Vagina (tissue), 2 donors: ENCODE data around the gene RSPH10B2. TPM values are rescaled to one million over a fixed set of nuclear protein-coding genes. Genes with fewer than 3 reads are reported as not detected.
"Not testable (repeated sequence)": the region's sequence is repeated elsewhere in the genome, so short reads cannot be mapped to it uniquely, and the experiment has no call there.

ENCODE experiments used
- DNase-seq, 2 donors: peaks; one replicate each; pipeline ENCODE4 v3.0.0-alpha.2; 2017; ENCODE audit errors: extremely low spot score in 2 of 2
- H3K27ac ChIP-seq: fragments of 200-600 bp; sonication (generic); one replicate; pipeline ENCODE4 v1.5.1; 2019
- H3K27me3 ChIP-seq: fragments of 200-600 bp; sonication (generic); one replicate; pipeline ENCODE4 v1.5.1; 2019
- H3K36me3 ChIP-seq, 2 donors: fragments of 200-600 bp; sonication (generic); one replicate each; pipeline ENCODE4 v1.5.1; 2017 to 2019
- H3K4me1 ChIP-seq: fragments of 200-600 bp; sonication (generic); one replicate; pipeline ENCODE4 v1.5.1; 2019
- H3K4me3 ChIP-seq, 2 donors: fragments of 200-600 bp; sonication (generic); 1 replicate in 1 of 2; 2 replicates in 1 of 2; pipeline ENCODE4 v1.5.1; 2016 to 2019
- H3K9me3 ChIP-seq: fragments of 200-600 bp; sonication (generic); one replicate; pipeline ENCODE4 v1.5.1; 2019
- CTCF ChIP-seq, 3 experiments: fragments of 450-650 bp in 2 of 3; fragments of 200-600 bp in 1 of 3; sonication (generic) in 1 of 3; IDR thresholded peaks; one replicate each; pipeline ENCODE4 v1.5.1; 2017 to 2019; ENCODE audit warnings: antibody characterized with exemption in 3 of 3, mild to moderate bottlenecking in 2 of 3, moderate library complexity in 2 of 3
- POLR2A ChIP-seq, 2 donors: fragments of 450-650 bp; IDR thresholded peaks; one replicate each; pipeline ENCODE4 v1.6.1; 2017; ENCODE audit warnings: antibody characterized with exemption in 2 of 2, mild to moderate bottlenecking in 2 of 2, moderate library complexity in 2 of 2
- POLR2AphosphoS5 ChIP-seq, 2 donors: sonication (generic); formaldehyde crosslinking; IDR thresholded peaks; one replicate each; pipeline ENCODE4 v1.9.0; 2017; ENCODE audit warnings: antibody characterized with exemption in 2 of 2, mild to moderate bottlenecking in 2 of 2, low read depth in 1 of 2; ENCODE audit not compliant: insufficient read depth in 1 of 2
- intact Hi-C: fragments of 100-400 bp; cut with DNase I; formaldehyde crosslinking; loops from one replicate; pipeline ENCODE4 v1.15.1; 2023
- total RNA-seq: library from RNA; depleted of rRNA; stranded (reverse); fragments of >200 nt; gene quantifications from one replicate; pipeline ENCODE4 v1.2.3, GENCODE V29; 2016

The RSPH10B2 gene
- total RNA-seq, 1 donor from 2014 or later: 5.2 TPM

DNA sequence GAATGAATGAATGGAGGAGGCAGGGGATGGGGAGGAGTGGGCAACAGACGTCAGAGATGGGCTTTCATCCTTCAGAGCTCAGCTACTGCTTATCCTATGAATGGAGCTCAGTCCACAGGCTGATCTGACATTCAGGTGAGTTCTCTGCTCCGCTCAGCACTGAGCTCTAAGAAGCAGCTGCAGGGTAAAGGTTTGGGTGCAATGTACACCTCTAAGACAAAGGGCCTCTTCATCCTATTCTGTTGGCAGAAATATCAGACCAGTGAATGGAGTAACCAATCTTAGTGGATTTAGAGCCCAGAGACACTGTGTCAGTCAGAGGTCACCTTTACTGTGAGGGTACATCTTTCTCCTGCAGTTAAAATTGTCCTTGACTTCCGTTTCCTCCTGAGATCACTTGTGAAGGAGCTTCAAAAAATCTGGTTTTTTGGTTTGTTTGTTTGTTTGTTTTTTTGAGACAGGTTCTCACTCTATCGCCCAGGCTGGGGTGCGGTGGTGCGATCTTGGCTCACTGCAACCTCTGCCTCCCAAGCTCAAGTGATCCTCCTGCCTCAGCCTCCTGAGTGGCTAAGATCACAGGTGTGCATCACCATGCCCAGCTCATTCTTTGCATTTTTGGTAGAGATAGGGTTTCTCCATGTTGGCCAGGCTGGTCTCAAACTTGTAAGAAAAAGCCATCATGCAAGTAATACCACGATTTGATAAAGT is 77.3 kb downstream of the RSPH10B2 start:
- H3K27me3 ChIP-seq: no peaks in the 10 kb centered on the region
- TF ChIP-seq POLR2AphosphoS5 (IDR thresholded peaks at IDR 0.05; ENCODE audit: insufficient read depth in 1 of 2, low read depth in 1 of 2) (no peak), POLR2A (IDR thresholded peaks at IDR 0.05) (no peak), CTCF (IDR thresholded peaks at IDR 0.05) (no peak)
- no peaks in the 10 kb centered on the region for H3K9me3 ChIP-seq
- no peak overlapping the region for H3K4me3 ChIP-seq
- H3K27ac ChIP-seq: no peak overlapping the region
- H3K4me1 ChIP-seq: no peaks in the 10 kb centered on the region
- intact Hi-C loops: no loop called here
- H3K36me3 ChIP-seq: no peaks in the 10 kb centered on the region
- DNase-seq: no peak

DNA sequence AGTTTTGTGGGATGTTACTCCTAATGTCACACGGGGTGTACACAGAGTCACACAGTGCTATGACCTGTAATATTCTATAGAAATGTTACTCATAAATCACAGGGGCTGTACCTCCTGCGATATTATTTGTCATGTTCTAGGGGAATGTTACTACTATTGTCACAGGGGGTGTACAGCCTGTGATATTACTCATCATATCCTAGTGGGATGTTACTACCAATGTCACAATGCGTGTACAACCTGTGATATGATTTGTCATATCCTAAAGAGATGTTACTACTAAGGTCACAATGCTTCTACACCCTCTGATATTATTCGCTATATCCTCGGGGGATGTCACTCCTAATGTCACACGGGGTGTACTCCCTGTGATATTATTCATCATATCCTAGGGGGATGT is 79.7 kb downstream of the RSPH10B2 start:
- H3K27ac ChIP-seq: no peak overlapping the region
- DNase-seq: no peak
- intact Hi-C loops: no loop called here
- no peaks in the 10 kb centered on the region for H3K27me3 ChIP-seq
- TF ChIP-seq POLR2AphosphoS5 (IDR thresholded peaks at IDR 0.05; ENCODE audit: insufficient read depth in 1 of 2, low read depth in 1 of 2) (no peak), CTCF (IDR thresholded peaks at IDR 0.05) (no peak), POLR2A (IDR thresholded peaks at IDR 0.05) (no peak)
- no peaks in the 10 kb centered on the region for H3K36me3 ChIP-seq
- H3K4me3 ChIP-seq: no peak overlapping the region
- H3K4me1 ChIP-seq: no peaks in the 10 kb centered on the region
- no peaks in the 10 kb centered on the region for H3K9me3 ChIP-seq

DNA sequence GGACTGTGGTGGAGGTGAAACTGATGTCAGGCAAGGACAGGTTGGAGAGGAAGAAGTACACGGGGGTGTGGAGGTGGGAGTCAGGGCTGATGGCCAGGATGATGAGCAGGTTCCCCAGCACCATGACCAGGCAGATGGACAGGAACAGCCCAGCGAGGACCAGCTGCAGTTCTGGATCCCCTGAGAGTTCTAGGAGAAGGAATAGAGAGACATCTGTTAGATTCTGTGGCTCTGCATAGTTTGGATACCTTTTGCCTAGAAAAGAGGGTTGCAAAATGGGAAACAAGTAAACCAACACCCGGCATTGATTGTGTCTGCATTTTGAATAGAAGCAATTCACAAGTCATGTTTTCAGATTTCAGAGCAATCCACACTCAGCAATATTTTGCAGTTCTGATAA is 81.6 kb downstream of the RSPH10B2 start:
- H3K36me3 ChIP-seq, intact Hi-C loops, H3K27me3 ChIP-seq, DNase-seq, H3K4me3 ChIP-seq, H3K9me3 ChIP-seq, H3K27ac ChIP-seq, H3K4me1 ChIP-seq: not testable (repeated sequence)

DNA sequence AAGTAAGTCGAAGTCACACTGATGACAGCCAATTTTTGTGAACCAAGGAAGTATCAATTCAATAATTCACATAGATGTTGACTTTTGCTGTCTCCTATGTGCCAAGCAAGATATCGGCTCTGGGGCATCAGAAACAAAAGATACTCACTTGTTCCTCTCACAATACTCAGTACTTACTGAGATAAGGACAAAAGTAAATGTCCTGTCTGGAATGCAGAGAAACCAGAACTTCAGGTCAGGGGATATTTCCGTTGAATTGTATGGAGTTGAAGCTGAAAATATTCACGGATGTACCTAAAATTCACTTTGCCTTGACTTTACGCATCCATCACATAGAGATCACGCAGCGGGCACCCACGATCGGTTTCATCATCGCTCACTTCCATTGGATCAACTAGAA is 83.2 kb downstream of the RSPH10B2 start:
- H3K36me3 ChIP-seq, H3K9me3 ChIP-seq, H3K4me3 ChIP-seq, H3K27me3 ChIP-seq, DNase-seq, H3K27ac ChIP-seq, H3K4me1 ChIP-seq, intact Hi-C loops: not testable (repeated sequence)

DNA sequence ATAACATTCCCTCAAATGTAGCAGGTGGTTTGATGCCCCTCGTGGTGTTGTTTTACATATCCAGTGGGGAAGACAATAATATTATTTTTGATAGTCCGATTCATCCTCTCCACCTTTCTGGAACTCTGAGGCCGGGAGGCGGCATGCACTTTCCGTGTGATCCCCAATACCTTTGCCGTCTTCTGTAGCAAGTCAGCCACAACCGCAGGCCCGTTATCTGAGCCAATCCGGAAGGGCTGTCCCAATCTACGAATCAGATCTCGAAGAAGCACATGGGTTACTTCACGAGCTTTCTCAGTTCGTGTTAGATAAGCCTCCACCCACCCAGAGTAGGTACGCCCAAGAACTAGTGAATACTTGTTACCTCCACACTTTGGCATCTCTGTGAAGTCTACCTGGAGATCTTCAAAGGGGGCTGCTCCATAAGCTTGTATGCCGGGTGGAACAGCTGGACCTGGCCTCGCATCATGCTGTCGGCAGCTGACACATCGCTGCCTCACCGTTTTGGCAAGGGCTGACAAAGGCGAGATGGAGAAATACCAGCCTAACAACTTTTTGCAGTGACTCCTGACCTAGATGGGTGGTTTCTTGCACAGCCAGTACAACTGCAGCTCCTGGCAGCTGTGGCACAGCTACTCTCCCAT is 88.5 kb downstream of the RSPH10B2 start:
- H3K4me1 ChIP-seq, H3K4me3 ChIP-seq, H3K27ac ChIP-seq, H3K27me3 ChIP-seq, H3K36me3 ChIP-seq, H3K9me3 ChIP-seq, intact Hi-C loops, DNase-seq: not testable (repeated sequence)

DNA sequence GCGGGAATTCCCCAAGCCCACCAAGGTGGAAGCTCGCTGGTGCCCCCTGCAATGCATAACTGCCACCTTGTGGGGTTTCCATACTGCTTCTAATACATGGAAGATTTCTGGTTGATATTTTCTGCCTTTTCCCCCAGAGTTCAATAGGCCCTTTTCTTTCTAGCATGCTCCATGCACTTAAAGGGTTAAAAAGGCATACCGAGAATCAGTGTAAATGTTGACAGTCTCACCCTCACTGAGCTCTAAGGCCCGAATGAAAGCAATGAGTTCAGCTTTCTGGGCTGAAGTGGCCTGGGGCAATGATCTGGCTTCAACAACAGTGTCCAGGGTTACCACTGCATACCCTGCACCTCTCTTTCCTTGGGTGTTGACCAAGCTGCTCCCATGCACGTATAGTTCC is 89.2 kb downstream of the RSPH10B2 start:
- H3K4me3 ChIP-seq, H3K4me1 ChIP-seq, H3K27ac ChIP-seq, H3K9me3 ChIP-seq, H3K27me3 ChIP-seq, intact Hi-C loops, DNase-seq, H3K36me3 ChIP-seq: not testable (repeated sequence)

- H3K9me3 ChIP-seq, H3K27ac ChIP-seq, H3K27me3 ChIP-seq, intact Hi-C loops, H3K4me3 ChIP-seq, DNase-seq, H3K4me1 ChIP-seq, H3K36me3 ChIP-seq: not testable (repeated sequence)
These were observed 89.8 kb downstream of the RSPH10B2 start for GRCh38 chr7:6843654-6844053.

- intact Hi-C loops, H3K27me3 ChIP-seq, H3K36me3 ChIP-seq, H3K27ac ChIP-seq, H3K4me3 ChIP-seq, H3K9me3 ChIP-seq, DNase-seq, H3K4me1 ChIP-seq: not testable (repeated sequence)
These were observed 92.1 kb downstream of the RSPH10B2 start for GRCh38 chr7:6845971-6846449.

DNA sequence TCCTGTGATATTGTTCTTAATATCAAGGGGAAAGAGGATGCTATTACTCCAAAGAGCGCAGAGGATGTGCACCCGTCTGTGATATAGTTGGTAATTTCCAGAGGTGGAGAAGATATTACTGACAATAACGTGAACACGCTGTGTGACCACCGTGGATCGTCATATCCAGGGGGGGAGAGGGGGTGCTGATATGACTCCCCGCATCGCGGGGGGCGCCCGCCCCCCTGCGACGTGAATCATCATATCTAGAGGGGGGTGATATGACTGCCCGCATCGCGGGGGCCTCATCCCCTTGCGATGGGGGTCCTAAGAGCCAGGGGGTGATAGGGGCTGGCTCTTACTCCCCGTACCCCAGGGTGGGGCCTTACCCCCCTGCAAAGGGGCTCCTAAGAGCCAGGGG is 93.8 kb downstream of the RSPH10B2 start:
- H3K4me1 ChIP-seq, H3K36me3 ChIP-seq, intact Hi-C loops, H3K27me3 ChIP-seq, DNase-seq, H3K9me3 ChIP-seq, H3K4me3 ChIP-seq, H3K27ac ChIP-seq: not testable (repeated sequence)
